GM19239 (cell line): ENCODE measurements around the gene GPRC5D.

Source experiments
- DNase-seq: peaks from one replicate; pipeline ENCODE4 v3.0.0; 2011; ENCODE audit warnings: low spot score; ENCODE audit not compliant: insufficient read length
- FAIRE-seq: peaks from 2 replicates; lab custom pipeline; 2011; peaks lifted over from hg19 to GRCh38; lab: Jason Lieb, UNC

Gene GPRC5D

DNA sequence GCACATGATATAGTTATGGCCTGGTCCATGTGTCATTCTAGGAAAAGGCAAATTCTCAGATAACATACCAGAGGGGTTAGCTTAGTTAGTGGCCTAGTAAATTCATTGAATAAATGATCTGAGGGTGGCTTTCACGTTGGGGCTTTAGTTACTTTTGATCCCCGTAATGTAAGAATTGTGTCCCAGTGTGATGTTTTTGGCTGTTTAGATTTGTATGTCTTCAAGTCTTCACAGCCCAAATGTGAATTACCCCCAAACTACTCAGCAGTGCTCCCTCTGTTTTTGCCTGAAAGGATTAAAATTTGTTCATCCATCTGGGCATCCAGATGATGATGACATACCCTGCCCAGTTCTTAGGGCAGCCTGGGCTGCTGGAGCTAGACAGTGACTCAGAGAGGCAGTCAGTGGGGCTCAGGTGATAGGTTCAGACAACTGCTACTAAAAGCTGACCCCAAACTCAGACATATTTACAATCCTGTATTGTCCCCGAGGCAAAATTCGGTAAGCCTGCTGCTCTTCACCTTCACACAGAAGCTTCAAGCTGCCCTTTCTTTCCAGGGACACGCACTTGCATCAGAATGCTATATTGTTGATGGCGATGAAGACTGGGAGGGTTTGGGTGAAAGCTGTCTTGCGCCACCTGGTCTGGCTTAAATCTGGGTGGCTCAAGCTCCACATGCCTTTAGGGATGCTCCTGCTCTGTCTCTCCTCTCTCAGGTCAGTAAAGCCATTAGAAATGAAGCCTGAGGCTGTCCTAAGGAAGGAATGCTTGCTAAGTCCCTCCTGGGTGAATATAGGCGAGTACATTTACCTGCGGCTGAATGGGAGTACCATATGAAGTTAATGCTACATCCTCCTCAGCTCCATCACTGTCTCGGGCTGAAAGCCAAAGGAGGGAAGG lies 10.3 kb downstream of the GPRC5D start:
- DNase-seq (no peak), FAIRE-seq (no peak)

- FAIRE-seq (no peak), DNase-seq (no peak)
These were observed 12.1 kb downstream of the GPRC5D start for GRCh38 chr12:12939888-12940287.

- no peak for FAIRE-seq
- no peak for DNase-seq
These were observed 13.4 kb downstream of the GPRC5D start for GRCh38 chr12:12938541-12938940.

DNA sequence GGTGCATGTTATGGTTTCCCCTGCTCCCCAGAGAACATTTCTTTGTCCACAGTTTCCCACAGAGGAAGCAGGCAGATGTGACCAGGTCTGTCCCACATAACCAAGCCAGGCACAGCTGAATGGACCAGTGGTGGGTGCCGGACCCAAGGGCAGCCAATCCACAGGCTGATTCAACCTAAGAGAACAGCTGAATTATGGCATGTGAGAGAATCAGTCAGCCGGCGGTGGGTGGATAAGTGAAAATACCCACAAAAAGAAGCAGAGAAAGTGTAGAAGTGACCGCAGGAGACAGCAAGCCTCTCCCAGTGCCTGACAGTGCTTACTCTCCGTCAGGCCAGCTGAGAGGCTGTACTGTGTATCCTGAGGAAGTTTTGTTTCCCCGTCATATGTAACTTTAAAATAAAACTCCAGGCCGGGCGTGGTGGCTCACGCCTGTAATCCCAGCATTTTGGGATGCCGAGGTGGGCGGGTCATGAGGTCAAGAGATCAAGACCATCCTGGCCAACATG lies 14.9 kb downstream of the GPRC5D start:
- DNase-seq: no peak

GRCh38 chr12:12934556-12934955 lies 17.4 kb downstream of the GPRC5D start:
- FAIRE-seq (no peak), DNase-seq (no peak)

More for the DNA sequence above, 14.9 kb downstream of the GPRC5D start:
- no peak for FAIRE-seq

DNA sequence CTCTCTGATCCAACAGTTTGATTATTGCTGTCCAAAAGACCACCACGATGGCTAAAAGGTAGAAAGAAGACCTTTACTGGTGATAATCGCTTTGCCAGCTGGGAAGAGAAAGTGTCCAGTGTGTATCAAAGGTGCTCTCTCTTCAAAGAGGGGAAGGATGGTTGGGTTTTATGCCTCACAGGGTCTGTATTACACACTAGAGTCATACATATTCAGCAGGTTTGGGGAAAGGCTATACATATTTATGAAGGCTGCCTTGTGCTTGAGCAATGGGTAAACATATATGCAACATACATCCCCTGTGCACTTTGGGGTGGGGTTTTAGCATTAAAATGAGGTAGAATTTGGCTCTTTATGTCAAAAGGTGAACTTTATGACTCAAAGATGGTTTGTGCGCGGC lies 18.2 kb downstream of the GPRC5D start:
- DNase-seq (no peak), FAIRE-seq (no peak)

DNA sequence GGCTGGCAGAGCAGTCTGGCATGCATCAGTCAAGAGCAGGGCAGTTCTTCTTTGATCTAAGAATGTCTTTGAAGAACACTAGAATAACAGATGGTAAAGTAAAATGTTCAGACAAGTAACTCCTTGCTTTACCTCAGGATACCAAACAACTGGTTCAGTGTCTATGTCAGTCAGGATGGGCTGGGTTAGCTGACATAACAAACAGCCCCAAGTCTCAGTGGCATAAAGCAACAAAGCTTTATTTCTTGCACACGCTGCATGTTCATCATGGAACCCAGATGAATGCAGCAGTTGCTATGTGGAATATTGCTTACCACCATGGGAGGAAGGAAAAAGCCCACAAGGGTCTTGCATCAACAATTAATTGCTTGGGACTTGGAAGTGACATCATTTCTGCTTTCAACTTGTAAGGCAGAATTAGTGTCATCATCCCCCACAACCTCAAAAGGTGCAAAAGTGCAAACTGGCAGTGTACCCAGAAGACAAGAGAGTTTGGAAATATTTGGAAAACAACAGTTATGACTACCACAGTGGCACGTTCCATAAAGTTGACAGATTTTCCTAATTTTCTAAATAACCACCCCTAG lies 21.2 kb downstream of the GPRC5D start:
- DNase-seq (no peak), FAIRE-seq (no peak)

- FAIRE-seq (no peak), DNase-seq (no peak)
These were observed 22.3 kb downstream of the GPRC5D start for GRCh38 chr12:12929696-12930095.

DNA sequence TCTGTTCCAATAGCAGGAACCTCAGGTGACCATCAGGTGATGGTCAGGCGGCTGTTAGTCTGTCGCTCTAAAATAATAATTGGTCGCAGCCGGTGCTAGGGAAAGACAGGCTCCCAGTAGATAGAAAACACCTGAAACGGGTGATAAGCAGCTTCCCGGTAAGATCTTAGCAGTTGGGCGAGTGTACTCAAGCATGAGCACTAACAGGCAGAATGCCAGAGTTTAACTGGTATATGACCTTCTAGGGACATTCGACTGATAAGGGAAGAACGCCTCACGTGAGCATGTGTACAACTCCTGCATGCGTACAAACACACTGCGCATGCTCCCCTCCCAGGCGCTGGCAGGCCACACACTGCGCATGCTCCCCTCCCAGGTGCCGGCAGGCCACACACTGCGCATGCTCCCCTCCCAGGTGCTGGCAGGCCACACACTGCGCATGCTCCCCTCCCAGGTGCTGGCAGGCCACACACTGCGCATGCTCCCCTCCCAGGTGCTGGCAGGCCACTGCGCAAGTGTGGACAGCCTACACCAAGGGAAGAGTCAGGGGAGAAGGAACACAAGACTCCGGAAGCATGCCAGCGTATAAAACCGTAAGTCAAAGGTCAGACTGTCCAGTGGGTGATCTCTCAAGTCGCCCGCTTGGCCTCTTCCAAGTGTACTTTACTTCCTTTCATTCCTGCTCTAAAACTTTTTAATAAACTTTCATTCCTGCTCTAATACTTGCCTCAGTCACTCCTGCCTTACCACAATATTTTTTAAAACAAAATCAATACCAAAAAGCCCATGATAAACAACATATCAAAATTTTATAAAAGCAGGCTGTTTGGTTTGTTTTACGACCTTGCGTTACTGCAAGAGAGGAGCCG lies 24.5 kb downstream of the GPRC5D start:
- DNase-seq (no peak), FAIRE-seq (no peak)

DNA sequence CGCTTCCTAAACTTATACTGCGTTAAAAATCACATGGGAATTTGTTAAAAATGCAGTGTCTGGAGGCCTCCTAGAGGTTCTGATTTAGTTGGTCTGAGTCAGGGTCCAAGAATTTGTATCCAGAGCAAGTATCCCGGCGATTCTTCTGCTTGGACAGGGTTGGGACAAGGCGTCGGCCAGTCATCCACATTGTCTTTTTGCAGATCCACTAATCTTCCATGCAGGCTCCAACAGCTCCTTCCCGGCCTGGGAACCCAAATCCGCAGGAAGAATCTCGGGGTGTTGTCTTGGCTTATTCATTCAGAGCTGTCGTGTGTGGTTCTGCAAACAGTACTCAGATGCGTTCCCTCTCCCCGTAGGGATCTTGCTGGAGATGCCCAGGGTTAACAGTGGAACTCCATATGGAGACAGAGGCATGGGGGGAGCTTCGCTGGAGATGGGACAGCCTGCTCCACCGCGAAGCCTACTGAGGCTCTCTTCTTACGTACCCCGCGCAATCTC lies 25.3 kb downstream of the GPRC5D start:
- DNase-seq: no peak
- no peak for FAIRE-seq

- FAIRE-seq: no peak
These were observed 26.6 kb downstream of the GPRC5D start for GRCh38 chr12:12925388-12925787.

DNA sequence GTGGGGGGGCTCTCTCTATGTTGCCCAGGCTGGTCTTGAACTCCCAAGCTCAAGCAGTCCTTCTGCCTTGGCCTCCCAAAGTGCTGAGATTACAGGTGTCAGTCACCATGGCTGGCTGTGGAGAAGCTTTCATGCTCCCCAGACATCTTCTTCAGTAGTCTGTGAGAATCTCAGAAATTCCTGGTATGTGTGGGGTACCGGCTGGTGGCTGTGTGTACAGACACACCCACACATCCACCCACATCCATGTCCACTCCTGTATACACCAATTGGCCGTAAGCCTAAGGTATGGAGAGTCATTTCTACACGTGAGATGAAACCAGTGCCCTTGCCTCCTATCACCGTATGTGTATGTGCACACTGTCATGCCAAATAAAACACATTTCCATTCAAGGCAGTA lies 27.8 kb downstream of the GPRC5D start:
- no peak for FAIRE-seq
- DNase-seq: no peak

More at GRCh38 chr12:12925388-12925787, 26.6 kb downstream of the GPRC5D start:
- no peak for DNase-seq

DNA sequence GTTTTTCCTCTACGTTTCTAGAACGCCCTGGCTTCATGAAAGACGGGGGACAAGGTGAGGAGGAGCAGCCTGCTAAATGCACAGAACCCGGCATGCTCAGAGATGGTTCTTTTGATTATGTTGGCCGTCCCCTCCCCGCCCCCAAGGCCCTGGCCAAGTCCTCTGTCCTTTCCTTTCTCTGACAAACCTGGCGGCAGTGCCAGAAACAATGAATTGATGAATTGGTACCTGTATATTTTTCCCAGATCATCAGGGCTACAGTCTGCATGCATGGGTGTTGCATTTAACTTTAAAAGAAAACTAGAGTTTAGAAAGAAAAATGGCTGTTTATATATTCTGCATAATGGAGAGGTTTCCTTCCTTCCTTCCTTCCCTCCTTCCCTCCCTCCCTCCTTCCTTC lies 29.0 kb downstream of the GPRC5D start:
- no peak for DNase-seq
- no peak for FAIRE-seq

- FAIRE-seq (no peak), DNase-seq (no peak)
These were observed 29.8 kb downstream of the GPRC5D start for GRCh38 chr12:12922191-12922616.

DNA sequence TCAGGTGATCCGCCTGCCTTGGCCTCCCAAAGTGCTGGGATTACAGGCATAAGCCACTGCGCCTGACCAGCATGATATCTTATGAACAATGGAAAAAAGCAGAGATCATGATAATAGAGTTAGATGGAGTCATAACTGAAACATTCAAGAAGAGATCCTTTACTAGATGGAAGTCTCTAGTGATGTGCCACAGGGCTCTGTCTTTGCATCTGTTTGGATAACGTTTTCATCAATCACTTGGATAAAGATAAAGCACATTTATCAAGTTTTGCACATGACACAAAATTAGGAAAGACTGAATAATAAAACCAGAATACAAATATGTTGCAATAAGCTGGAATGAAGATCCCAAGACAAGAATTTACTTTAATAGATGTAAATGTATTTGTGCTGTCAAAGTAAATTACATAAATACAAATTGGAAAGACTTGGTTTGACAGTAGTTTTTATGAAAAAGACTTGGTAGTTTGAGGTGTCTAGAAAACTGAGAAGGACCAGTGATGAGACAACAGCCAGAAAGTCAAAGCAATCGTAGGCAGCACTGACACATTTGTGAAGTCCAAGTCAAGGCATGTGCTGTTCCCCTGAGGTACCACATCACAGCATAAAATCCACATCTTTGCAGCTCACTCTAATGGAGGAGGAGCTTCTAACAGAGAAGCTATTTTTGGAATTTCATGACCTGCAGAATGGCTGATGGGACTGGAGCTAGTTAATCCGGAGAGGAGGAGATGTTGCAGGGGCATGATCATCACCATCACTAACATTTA lies 32.1 kb downstream of the GPRC5D start:
- DNase-seq (no peak), FAIRE-seq (no peak)

- FAIRE-seq (no peak), DNase-seq (no peak)
These were observed 33.1 kb downstream of the GPRC5D start for GRCh38 chr12:12918781-12919389.

DNA sequence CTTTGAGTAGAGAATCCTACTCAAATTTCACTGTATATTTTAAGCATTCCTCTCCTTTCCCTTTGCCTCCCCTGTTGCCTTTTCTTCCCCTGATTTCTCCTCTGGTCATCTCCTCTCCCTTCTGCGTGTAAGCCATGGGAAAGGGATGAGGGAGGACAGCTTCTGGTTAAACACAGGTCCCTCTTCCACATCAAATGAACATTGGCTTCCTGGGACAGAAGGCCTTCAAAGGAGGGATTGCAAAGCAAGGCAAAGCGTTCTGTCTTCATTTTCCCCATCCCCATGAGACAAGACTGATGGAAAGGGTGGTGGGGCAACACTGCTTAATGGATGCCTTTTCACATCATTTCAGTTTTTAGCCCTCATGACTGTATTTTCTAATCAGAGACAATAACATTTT lies 34.5 kb downstream of the GPRC5D start:
- FAIRE-seq (no peak), DNase-seq (no peak)

DNA sequence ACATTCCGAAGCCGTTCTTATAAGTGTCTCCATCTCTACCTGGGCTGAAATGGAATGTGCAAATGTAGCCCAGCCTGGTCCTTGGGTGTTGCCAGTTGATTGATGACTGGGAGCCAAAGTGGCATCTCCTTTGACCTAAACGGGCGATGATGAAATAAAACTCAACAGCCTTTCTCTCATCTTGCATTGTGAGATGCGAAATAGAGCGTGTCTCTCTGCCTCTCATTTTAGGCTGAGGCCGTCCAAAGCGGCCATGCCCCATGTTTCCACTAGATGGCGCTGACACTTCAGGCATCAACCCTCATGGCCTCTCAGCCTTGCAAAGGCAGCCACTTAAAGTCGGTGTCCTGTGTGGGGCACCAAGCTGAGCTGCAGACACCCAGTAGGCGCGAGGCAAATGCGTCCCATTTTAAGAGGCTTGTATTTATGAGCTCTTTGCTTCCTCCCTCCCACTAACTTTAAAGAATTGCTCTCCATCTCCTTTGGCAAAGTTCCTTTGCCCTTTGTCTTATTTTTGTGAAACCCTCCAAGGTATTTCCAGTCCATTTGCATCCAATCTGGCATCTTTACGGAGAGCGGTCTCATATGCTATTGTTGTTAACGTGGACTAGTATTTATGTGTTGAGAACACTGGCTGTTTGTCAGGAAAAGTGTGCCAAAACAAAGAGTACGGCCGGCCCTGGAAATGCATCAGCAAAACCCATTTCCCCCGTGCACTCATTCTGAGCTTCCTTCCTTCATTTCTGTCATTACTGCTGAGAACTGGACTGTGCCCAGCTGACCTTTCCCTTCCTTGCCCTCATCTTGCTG lies 35.6 kb downstream of the GPRC5D start:
- peak; percentile 91 for FAIRE-seq
- peak; percentile 75 for DNase-seq
